Fibroblast of villous mesenchyme (primary cell): ENCODE results near the gene FAM13A. TPM values are rescaled to one million over a fixed set of nuclear protein-coding genes. Genes with fewer than 3 reads are reported as not detected.
"Not testable (repeated sequence)": the region's sequence is repeated elsewhere in the genome, so short reads cannot be mapped to it uniquely, and the experiment has no call there.

Experiments
- DNase-seq: peaks from one replicate; pipeline ENCODE4 v3.0.0-alpha.2; 2010; ENCODE audit warnings: low read depth
- H3K4me3 ChIP-seq: 2 replicates; pipeline ENCODE4 v1.5.1; 2011; ENCODE audit warnings: low read depth, mild to moderate bottlenecking, low read length
- CTCF ChIP-seq: IDR thresholded peaks from 2 replicates; pipeline ENCODE4 v1.5.1; 2012; ENCODE audit warnings: low read depth, mild to moderate bottlenecking, low read length; ENCODE audit not compliant: insufficient read depth
- total RNA-seq: library from RNA; depleted of rRNA; stranded (reverse); fragments of >200 nt; gene quantifications from 2 replicates; pipeline ENCODE4 v1.2.3, GENCODE V29; 2012

FAM13A gene
- total RNA-seq, 1 donor, result 34.1 TPM

DNA sequence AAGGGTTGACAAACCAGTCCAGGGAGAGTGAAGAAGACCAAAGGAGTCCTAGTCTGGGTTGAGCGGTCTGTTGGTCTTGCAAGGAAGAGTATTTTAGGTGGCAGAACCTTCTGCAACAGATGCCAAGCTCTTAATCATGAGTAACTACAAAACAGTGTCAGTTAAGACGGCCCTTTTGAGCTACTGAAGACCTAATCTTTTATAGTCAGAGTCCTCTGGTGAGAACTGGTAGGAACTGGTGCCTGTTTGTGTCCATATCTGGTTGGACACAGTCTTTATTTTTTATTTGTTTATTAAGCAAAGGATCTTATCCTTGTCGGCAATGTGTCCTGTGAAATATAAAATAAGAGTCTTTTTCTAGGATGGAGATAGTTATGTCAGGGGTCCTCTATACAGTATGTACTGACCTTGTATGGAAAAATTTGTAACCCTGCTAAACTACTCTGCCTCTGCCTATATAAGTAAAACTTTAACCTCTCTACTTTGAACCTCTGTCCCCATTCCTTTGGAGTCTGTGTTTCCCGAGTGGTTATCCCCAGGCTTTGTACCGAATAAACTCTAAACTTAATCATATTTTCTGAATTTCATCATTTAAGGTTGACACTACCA lies 47.1 kb downstream of the FAM13A start:
- no peak overlapping the region for H3K4me3 ChIP-seq
- no peak for TF ChIP-seq CTCF
- DNase-seq, result no peak

DNA sequence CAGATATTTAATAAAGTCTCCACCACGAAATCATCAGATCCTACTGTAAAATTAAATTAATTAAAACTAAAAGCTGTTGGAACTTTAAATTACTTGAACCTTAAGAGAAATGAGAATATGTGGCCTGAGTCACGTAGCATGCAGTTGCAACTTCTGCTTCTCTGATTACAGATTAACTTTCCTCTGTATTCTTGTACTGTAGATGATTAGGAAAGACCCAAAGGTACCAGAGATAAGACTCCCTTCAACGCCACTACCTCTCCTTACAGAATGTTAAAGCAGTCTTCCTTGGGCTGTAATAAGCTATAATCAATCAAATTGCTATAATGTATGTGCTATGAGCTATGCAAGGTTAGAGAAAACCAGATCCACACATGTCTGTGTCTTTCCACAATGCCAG lies 47.9 kb downstream of the FAM13A start:
- no peak for TF ChIP-seq CTCF
- no peak overlapping the region for H3K4me3 ChIP-seq
- DNase-seq, result no peak

DNA sequence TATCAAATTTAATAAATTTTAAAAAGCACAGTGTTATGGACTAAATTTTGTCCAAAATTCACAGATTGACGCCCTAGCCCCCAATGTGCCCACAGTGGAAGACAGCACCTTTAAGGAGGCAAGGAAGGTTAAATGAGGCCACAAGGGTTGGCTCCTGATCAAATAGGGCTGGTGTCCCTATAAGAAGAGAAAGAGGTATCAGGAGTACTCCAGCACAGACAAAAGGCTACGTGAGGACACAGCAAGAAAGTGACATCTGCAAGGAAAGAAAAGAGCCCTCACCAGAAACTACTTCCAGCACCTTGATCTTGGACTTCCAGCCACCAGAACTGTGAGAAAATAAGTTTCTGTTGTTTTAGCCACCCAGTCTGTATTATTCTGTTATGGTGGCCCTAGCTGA lies 48.8 kb downstream of the FAM13A start:
- TF ChIP-seq CTCF, result no peak
- DNase-seq, result no peak
- H3K4me3 ChIP-seq, result no peak overlapping the region

GRCh38 chr4:89007338-89007939 lies 49.5 kb downstream of the FAM13A start:
- no peak for TF ChIP-seq CTCF
- H3K4me3 ChIP-seq, result no peak overlapping the region
- DNase-seq, result no peak

GRCh38 chr4:89006307-89006706 lies 50.7 kb downstream of the FAM13A start:
- no peak overlapping the region for H3K4me3 ChIP-seq
- TF ChIP-seq CTCF, result no peak
- no peak for DNase-seq

GRCh38 chr4:89005066-89005465 lies 51.9 kb downstream of the FAM13A start:
- not testable (repeated sequence) for DNase-seq, H3K4me3 ChIP-seq

GRCh38 chr4:89001647-89002445 lies 55.1 kb downstream of the FAM13A start:
- H3K4me3 ChIP-seq, result no peak overlapping the region
- TF ChIP-seq CTCF, result no peak
- no peak for DNase-seq
